ENCODE data around the gene KLF2.

The KLF2 gene

DNA sequence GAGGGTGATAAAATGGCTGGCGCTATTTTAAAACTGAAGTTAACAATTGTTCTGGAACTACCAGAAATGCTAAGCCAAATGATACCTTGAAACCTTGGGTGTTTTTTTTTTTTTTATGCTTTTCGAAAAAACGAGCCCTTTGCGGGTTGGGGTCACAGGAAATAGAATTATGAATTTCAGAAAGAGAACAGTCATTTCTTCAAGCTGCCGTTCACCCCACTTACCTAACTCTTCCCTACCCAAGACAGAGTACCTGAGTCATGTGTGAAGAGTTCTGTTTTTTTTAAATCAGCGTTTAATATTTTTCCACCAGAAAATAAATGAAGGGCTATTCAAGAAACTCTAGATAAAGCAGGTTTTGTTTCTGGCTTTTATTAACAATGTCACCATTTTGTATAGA, 35.3 kb downstream of the KLF2 start:
- no peak for DNase-seq (ENCODE audit: low read depth)
- H3K4me3 ChIP-seq (ENCODE audit: low read depth, low read length), result no peak overlapping the region

DNA sequence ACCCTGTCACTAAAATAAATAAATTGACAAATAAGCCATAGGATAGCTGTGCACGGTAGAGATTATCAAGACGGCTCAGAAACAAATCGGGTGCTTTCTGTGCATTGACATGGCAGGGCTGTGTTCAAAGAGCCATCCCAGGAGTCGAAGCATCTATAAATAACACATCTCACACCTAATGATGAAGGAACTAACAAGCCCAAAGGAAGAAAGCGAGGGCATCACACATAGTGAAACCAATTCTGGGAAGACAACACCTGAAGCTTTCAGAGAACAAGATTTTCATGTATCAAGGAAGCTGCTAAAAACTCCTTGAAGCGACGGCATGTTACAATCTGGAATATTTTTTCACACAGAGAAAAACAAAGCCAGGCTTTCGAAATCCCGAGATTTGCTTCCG, 36.1 kb downstream of the KLF2 start:
- no peak for DNase-seq (ENCODE audit: low read depth)
- no peak overlapping the region for H3K4me3 ChIP-seq (ENCODE audit: low read depth, low read length)

GRCh38 chr19:16361254-16361653, 36.6 kb downstream of the KLF2 start:
- no peak overlapping the region for H3K4me3 ChIP-seq (ENCODE audit: low read depth, low read length)
- DNase-seq (ENCODE audit: low read depth), result no peak

- H3K4me3 ChIP-seq (ENCODE audit: low read depth, low read length), result no peak overlapping the region
Measured at GRCh38 chr19:16361926-16362325, 37.3 kb downstream of the KLF2 start.

GRCh38 chr19:16363133-16363851, 38.7 kb downstream of the KLF2 start:
- no peak overlapping the region for H3K4me3 ChIP-seq (ENCODE audit: low read depth, low read length)
- DNase-seq (ENCODE audit: low read depth), result no peak

More at GRCh38 chr19:16361926-16362325, 37.3 kb downstream of the KLF2 start:
- no peak for DNase-seq (ENCODE audit: low read depth)

- H3K4me3 ChIP-seq (ENCODE audit: low read depth, low read length), result no peak overlapping the region
- no peak for DNase-seq (ENCODE audit: low read depth)
Measured at GRCh38 chr19:16363852-16364230, 39.2 kb downstream of the KLF2 start.

- H3K4me3 ChIP-seq (ENCODE audit: low read depth, low read length), result no peak overlapping the region
- no peak for DNase-seq (ENCODE audit: low read depth)
Measured at GRCh38 chr19:16364231-16364865, 39.7 kb downstream of the KLF2 start.

DNA sequence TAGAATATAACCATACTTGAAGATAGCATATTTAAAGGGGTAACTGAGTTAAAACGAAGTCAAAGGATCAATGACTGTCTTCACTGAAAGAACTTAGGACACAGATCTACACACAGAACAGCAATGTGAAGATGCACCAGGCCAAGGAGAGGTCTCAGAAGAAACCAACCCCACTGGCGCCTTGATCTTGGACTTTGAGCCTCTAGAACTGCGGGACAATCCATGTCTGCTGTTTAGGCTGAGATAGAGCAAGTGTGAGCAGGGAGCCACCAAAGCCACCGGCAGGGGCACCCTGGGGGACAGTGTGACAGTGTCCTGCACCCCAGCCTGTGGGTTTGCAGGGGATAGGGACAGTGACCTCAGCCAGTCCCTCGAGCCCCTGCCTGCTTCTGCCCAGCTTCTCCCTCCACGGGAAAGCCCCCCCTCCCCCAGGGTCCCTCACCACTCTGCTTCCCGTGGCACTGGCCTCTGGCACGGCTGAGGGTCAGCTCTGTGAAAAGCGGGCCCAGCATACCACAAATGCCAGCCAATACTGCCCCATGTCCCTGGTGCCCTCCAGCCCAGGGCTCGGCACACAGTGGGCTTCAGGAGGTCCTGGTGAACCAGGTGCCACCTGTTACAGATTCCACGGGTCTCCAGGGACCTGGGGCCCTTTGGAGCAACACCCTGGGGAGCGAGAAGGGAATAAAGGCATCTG, 40.8 kb downstream of the KLF2 start:
- no peak for DNase-seq (ENCODE audit: low read depth)
- no peak overlapping the region for H3K4me3 ChIP-seq (ENCODE audit: low read depth, low read length)

DNA sequence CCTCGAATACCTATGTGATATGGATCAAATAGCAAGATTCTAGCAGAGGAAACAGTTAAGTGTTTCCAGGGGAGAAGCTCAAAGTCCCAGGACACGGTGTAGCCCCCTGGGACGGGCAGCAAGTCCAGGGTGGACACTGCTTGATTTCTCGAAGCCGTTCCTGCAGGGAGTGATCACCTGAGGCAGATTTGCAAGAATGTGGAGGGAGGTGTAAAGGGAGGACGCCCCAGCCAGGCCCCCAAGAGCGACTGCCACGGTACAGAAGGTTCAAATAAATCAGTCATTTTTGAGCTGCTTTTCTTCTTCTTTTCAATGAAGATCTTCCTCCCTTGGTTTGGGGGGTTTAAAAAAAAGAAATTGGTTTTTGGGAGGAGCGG, 41.4 kb downstream of the KLF2 start:
- H3K4me3 ChIP-seq (ENCODE audit: low read depth, low read length), result no peak overlapping the region
- no peak for DNase-seq (ENCODE audit: low read depth)

GRCh38 chr19:16366433-16367260, 42.0 kb downstream of the KLF2 start:
- DNase-seq (ENCODE audit: low read depth), result no peak
- no peak overlapping the region for H3K4me3 ChIP-seq (ENCODE audit: low read depth, low read length)

GRCh38 chr19:16367261-16367683, 42.6 kb downstream of the KLF2 start:
- no peak overlapping the region for H3K4me3 ChIP-seq (ENCODE audit: low read depth, low read length)
- DNase-seq (ENCODE audit: low read depth), result no peak

- no peak overlapping the region for H3K4me3 ChIP-seq (ENCODE audit: low read depth, low read length)
- DNase-seq (ENCODE audit: low read depth), result no peak
Measured at GRCh38 chr19:16368385-16369305, 44.0 kb downstream of the KLF2 start.

DNA sequence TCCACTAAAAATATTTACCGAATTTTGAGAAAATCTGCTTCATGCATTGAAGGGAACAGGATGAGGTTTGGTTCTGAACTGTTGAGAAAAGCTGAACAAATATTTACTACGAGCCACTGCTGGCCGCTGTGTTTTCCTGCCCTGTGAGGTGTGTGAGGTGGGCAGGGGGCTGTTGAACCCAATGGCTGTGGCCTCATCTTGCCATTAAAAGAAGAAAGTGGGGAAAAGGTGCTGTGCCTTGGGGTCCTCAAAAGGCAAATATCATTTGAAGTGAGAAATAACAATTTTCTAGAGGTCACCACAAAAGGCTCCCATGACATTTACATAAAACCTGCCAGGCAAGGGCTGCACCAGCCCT, 44.7 kb downstream of the KLF2 start:
- DNase-seq (ENCODE audit: low read depth), result no peak
- H3K4me3 ChIP-seq (ENCODE audit: low read depth, low read length), result no peak overlapping the region

DNA sequence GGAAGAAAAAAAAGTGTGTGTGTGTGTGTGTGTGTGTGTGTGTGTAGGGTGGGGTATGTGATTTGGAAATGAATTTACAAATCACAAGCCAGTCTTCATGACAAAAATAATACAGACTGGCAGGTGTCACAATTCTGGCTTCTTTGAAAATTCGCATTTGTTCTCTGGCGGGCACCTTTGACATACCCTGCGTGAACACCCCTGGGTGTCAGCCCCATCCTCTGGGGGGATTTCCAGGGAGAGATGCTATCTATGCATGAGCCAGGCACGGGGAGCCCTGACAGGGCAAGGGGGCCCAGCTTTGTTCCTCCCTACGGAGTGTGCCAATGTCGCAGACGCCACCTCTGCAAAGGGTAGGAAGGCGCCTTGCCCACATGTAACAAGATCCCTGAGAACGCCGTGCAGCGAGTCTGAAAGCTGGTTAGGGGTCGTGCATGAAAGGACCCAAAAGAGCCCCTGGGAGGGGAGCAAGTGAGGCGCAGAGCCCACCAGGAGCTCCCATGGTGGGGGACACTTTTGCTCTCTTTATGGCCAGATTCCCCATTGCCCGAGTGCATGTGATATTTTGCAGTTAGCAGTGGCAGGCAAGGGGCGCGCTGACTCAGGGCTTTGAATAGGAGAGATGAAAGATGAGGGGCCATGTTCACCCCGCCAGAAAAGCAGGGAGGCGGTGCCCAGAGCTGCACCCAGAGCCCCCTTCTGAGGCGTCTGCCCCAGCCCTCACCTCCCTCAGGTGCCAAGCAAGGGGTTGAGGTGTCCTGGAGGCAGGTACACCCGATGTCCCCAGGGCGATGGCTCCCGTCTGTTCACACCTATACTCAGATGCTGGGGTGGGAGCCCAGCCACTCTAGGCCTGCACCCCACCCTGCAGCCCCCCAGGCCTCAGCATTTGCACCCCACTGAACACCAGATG, 45.3 kb downstream of the KLF2 start:
- no peak overlapping the region for H3K4me3 ChIP-seq (ENCODE audit: low read depth, low read length)
- no peak for DNase-seq (ENCODE audit: low read depth)

- DNase-seq (ENCODE audit: low read depth), result no peak
- H3K4me3 ChIP-seq (ENCODE audit: low read depth, low read length), result no peak overlapping the region
Measured at GRCh38 chr19:16370641-16371391, 46.2 kb downstream of the KLF2 start.

DNA sequence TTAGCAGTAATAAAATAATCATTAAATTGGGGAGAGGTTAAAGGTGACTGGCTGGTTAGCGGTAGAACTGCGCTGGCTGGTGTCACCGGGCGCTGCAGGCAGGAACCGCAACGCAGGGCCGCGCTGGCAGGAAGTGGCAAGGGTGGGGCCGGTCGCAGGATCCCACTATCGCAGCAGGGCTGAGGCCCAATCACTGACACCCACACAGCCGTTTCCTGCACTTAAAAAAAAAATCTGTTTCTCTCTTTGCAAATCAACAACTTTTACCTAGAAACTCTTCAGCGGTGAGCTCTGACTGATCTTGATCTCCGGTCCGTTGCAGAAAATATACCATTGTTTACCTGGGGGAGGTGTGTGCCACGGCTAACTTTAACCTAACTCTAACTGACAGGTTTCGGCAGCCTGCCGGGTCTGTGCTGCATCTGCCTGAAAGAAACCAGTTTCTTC, 46.9 kb downstream of the KLF2 start:
- no peak overlapping the region for H3K4me3 ChIP-seq (ENCODE audit: low read depth, low read length)
- DNase-seq (ENCODE audit: low read depth), result no peak
